ENCODE measurements around the gene SH3RF1.

GRCh38 chr4:169115144-169115896 is 155.4 kb downstream of the SH3RF1 start:
- TF ChIP-seq EZH2 (IDR thresholded peaks at IDR 0.05; ENCODE audit: borderline replicate concordance, low read length) (no peak), CTCF (conservative IDR thresholded peaks at IDR 0.05 in 1 of 2, IDR thresholded peaks at IDR 0.05 in 1 of 2; ENCODE audit: extremely low read depth in 1 of 2, insufficient read depth in 1 of 2, low read depth in 1 of 2, low read length in 2 of 2) (no peak)
